GM19099 (cell line): ENCODE data around the gene CDCA7.

Experiments
- POLR2A ChIP-seq: IDR thresholded peaks from 3 replicates; pipeline ENCODE4 v1.6.1; 2011; ENCODE audit warnings: low read depth; ENCODE audit not compliant: insufficient read length; ENCODE audit errors: extremely low read depth

CDCA7 gene

GRCh38 chr2:173355866-173356508 lies 1.3 kb downstream of the CDCA7 start:
- no peak for TF ChIP-seq POLR2A

GRCh38 chr2:173357346-173357745 lies 2.7 kb downstream of the CDCA7 start:
- TF ChIP-seq POLR2A, result no peak

- TF ChIP-seq POLR2A, result no peak
Measured at GRCh38 chr2:173358616-173359015, 3.9 kb downstream of the CDCA7 start.

GRCh38 chr2:173359231-173359630 lies 4.6 kb downstream of the CDCA7 start:
- TF ChIP-seq POLR2A, result no peak

- TF ChIP-seq POLR2A, result no peak
Measured at GRCh38 chr2:173370198-173370597, 15.5 kb downstream of the CDCA7 start.

GRCh38 chr2:173371023-173371422 lies 16.4 kb downstream of the CDCA7 start:
- no peak for TF ChIP-seq POLR2A

GRCh38 chr2:173373290-173373689 lies 18.6 kb downstream of the CDCA7 start:
- TF ChIP-seq POLR2A, result no peak

GRCh38 chr2:173374634-173375033 lies 20.0 kb downstream of the CDCA7 start:
- no peak for TF ChIP-seq POLR2A

- TF ChIP-seq POLR2A, result no peak
Measured at GRCh38 chr2:173386021-173386737, 31.5 kb downstream of the CDCA7 start.

- TF ChIP-seq POLR2A, result no peak
Measured at GRCh38 chr2:173386738-173387065, 32.0 kb downstream of the CDCA7 start.

- no peak for TF ChIP-seq POLR2A
Measured at GRCh38 chr2:173387079-173387478, 32.4 kb downstream of the CDCA7 start.

GRCh38 chr2:173387660-173388059 lies 33.0 kb downstream of the CDCA7 start:
- TF ChIP-seq POLR2A, result no peak

- no peak for TF ChIP-seq POLR2A
Measured at GRCh38 chr2:173388795-173389194, 34.1 kb downstream of the CDCA7 start.

GRCh38 chr2:173390036-173390435 lies 35.4 kb downstream of the CDCA7 start:
- no peak for TF ChIP-seq POLR2A

- TF ChIP-seq POLR2A, result no peak
Measured at GRCh38 chr2:173392731-173393130, 38.1 kb downstream of the CDCA7 start.

- no peak for TF ChIP-seq POLR2A
Measured at GRCh38 chr2:173393186-173393585, 38.5 kb downstream of the CDCA7 start.

- no peak for TF ChIP-seq POLR2A
Measured at GRCh38 chr2:173393636-173394035, 39.0 kb downstream of the CDCA7 start.
